ENCODE data around the gene DUS4L.

DUS4L gene

DNA sequence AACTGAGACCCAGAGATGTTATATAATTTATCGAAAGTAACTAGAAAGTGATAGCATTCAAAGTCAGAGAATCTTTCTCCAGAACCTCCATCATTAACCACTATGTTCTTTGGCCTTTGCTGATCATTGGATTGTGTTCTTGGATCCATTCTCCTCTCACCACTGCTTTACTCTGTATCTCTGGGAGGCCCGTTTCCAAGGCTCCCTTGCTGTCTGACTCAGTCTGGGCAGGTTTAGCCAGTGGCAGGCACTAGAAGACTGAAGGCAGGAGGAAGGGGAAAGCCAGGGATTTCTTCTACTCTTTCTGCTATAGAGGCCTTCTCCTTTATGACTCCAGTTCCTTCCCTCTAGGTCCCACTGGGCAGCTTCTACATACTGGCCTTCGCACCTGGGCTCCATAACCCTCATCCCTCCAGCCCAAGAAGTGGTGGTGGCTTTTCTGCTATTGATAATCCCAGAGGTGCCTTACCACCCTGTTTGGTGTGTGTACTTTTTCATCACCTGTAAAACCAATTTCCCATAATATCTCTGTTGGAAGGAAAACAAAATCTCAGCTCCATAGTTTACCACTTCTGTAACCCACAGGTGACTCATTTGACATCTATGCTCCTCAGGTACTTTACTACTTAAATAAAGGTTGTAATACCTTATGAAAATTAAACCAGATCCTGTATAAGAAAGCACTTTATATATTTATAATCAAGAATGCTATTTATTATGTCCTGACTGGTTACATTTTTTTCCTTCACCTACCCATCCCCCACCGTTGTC is 52.3 kb downstream of the DUS4L start:
- no peak for DNase-seq

DNA sequence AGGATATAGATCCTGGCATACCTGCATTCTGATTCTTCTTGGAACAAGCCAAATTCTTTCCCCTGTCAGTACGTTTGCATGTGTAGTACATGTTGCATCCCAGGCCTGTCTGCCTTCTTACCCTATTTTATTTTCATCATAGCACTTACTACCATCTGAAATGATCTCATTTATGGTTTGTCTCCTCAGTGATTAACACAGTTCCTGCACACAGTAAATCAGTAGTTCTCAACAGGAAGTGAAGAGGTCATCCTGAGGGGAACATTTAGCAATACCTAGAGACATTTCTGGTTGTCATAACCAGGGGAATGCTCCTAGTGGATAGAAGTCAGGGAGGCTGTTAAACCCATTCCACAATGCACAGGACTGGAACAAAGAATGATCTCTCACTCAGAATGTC is 58.7 kb downstream of the DUS4L start:
- DNase-seq: no peak

DNA sequence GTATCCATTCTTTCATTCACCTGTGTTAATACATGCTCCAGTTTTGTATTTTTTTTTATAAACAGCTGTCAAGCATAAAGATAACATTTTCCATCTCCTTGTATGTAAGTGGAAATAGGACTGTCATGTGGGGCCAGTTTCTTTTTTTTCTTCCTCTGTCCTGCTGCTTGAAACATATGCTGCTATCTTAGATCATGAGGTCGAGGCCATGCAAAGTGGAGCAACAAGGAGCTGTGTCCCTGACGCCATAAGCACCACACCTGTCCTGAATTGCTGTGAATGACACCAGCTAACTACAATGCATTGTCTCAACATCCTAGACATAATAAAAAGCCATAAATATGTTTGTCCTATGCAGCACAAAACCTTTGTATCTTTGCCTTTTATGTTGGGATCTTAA is 59.1 kb downstream of the DUS4L start:
- no peak for DNase-seq

DNA sequence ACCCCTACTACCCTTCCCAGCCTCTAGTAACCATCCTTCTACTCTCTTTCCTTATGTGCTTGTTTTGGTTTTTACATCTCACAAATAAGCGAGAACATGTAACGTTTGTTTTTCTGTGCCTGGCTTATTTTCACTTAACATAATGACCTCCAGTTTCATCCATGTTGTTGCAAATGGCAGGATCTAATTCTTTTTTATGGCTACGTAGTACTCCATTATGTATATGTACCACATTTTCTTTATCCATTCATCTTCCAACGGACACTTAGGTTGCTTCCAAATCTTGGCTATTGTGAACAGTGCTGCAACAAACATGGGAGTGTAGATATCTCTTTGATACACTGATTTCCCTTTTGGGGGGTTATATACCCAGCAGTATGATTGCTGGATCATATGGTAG is 63.2 kb downstream of the DUS4L start:
- DNase-seq: no peak
